Subcutaneous abdominal adipose tissue (tissue), 5 donors: ENCODE data around the gene YWHAB.
"Not testable (repeated sequence)": the region's sequence is repeated elsewhere in the genome, so short reads cannot be mapped to it uniquely, and the experiment has no call there.

Source experiments
- H3K27ac ChIP-seq: one replicate; pipeline ENCODE4 v1.7.0; 2013; ENCODE audit warnings: low read depth, mild to moderate bottlenecking, inconsistent platforms, low read length, moderate library complexity
- H3K27me3 ChIP-seq, 5 donors: one replicate each; pipeline ENCODE4 v1.7.0; 2013; ENCODE audit warnings: low read length in 5 of 5, inconsistent platforms in 1 of 5; ENCODE audit not compliant: control insufficient read depth in 5 of 5, insufficient read depth in 4 of 5
- H3K36me3 ChIP-seq, 5 donors: one replicate each; pipeline ENCODE4 v1.7.0; 2013; ENCODE audit warnings: low read length in 5 of 5; ENCODE audit not compliant: control insufficient read depth in 5 of 5, insufficient read depth in 5 of 5
- H3K4me1 ChIP-seq, 5 donors: one replicate each; pipeline ENCODE4 v1.7.0; 2013; ENCODE audit warnings: low read length in 5 of 5, mild to moderate bottlenecking in 3 of 5, moderate library complexity in 1 of 5; ENCODE audit not compliant: control insufficient read depth in 5 of 5, insufficient read depth in 5 of 5
- H3K4me3 ChIP-seq, 5 donors: one replicate each; pipeline ENCODE4 v1.7.0; 2013; ENCODE audit warnings: low read length in 5 of 5, low read depth in 1 of 5
- H3K9ac ChIP-seq, 5 donors: one replicate each; pipeline ENCODE4 v1.7.0; 2013; ENCODE audit warnings: low read length in 5 of 5, mild to moderate bottlenecking in 4 of 5, moderate library complexity in 3 of 5
- H3K9me3 ChIP-seq, 5 donors: one replicate each; pipeline ENCODE4 v1.7.0; 2013; ENCODE audit warnings: low read length in 5 of 5; ENCODE audit not compliant: control insufficient read depth in 5 of 5
- donor health status: healthy.
- donor health status: healthy.
- donor health status: healthy.
- donor health status: healthy.
- donor health status: healthy.

Gene YWHAB

GRCh38 chr20:44849703-44850102 lies 35.8 kb upstream of the YWHAB start:
- H3K9ac ChIP-seq, result no peak overlapping the region
- H3K4me1 ChIP-seq, result no peaks in the 10 kb centered on the region
- H3K27me3 ChIP-seq, result peaks cover 0 to 5% (median 4%) of the 10 kb centered on the region in 5 donors
- no peaks in the 10 kb centered on the region for H3K9me3 ChIP-seq
- H3K4me3 ChIP-seq, result no peak overlapping the region
- no peaks in the 10 kb centered on the region for H3K36me3 ChIP-seq
- no peak overlapping the region for H3K27ac ChIP-seq

GRCh38 chr20:44850272-44850671 lies 35.2 kb upstream of the YWHAB start:
- peaks cover 0 to 5% (median 4%) of the 10 kb centered on the region in 5 donors for H3K27me3 ChIP-seq
- H3K27ac ChIP-seq, result no peak overlapping the region
- H3K4me1 ChIP-seq, result no peaks in the 10 kb centered on the region
- no peaks in the 10 kb centered on the region for H3K9me3 ChIP-seq
- H3K9ac ChIP-seq, result no peak overlapping the region
- no peaks in the 10 kb centered on the region for H3K36me3 ChIP-seq
- no peak overlapping the region for H3K4me3 ChIP-seq

GRCh38 chr20:44850837-44851236 lies 34.7 kb upstream of the YWHAB start:
- peaks cover 0 to 5% (median 4%) of the 10 kb centered on the region in 5 donors for H3K27me3 ChIP-seq
- H3K4me1 ChIP-seq, result no peaks in the 10 kb centered on the region
- no peak overlapping the region for H3K4me3 ChIP-seq
- H3K36me3 ChIP-seq, result no peaks in the 10 kb centered on the region
- no peak overlapping the region for H3K27ac ChIP-seq
- no peak overlapping the region for H3K9ac ChIP-seq
- no peaks in the 10 kb centered on the region for H3K9me3 ChIP-seq

GRCh38 chr20:44851545-44851944 lies 34.0 kb upstream of the YWHAB start:
- Histone ChIP-seq H3K27ac (no peak overlapping the region), H3K4me3 (no peak overlapping the region), H3K36me3 (no peaks in the 10 kb centered on the region), H3K9ac (no peak overlapping the region), H3K4me1 (peaks cover 0 to 4% (median 0%) of the 10 kb centered on the region in 5 donors), H3K27me3 (peaks cover 0 to 5% (median 4%) of the 10 kb centered on the region in 5 donors), H3K9me3 (no peaks in the 10 kb centered on the region)

- Histone ChIP-seq H3K9me3 (no peaks in the 10 kb centered on the region), H3K4me3 (no peak overlapping the region), H3K9ac (no peak overlapping the region), H3K4me1 (peaks cover 0 to 4% (median 3%) of the 10 kb centered on the region in 5 donors), H3K36me3 (no peaks in the 10 kb centered on the region), H3K27me3 (no peaks in the 10 kb centered on the region), H3K27ac (no peak overlapping the region)
These were observed 29.1 kb upstream of the YWHAB start for GRCh38 chr20:44856442-44856841.

GRCh38 chr20:44856856-44857448 lies 28.6 kb upstream of the YWHAB start:
- Histone ChIP-seq H3K4me3 (no peak overlapping the region), H3K27me3 (no peaks in the 10 kb centered on the region), H3K36me3 (no peaks in the 10 kb centered on the region), H3K9ac (no peak overlapping the region), H3K9me3 (no peaks in the 10 kb centered on the region), H3K27ac (no peak overlapping the region), H3K4me1 (peaks cover 0 to 6% (median 4%) of the 10 kb centered on the region in 5 donors)

GRCh38 chr20:44858606-44859360 lies 26.7 kb upstream of the YWHAB start:
- H3K27me3 ChIP-seq, result no peaks in the 10 kb centered on the region
- no peaks in the 10 kb centered on the region for H3K9me3 ChIP-seq
- H3K4me3 ChIP-seq, result no peak overlapping the region
- H3K27ac ChIP-seq, result no peak overlapping the region
- H3K9ac ChIP-seq, result no peak overlapping the region
- H3K4me1 ChIP-seq, result peaks cover 0 to 12% (median 8%) of the 10 kb centered on the region in 5 donors
- no peaks in the 10 kb centered on the region for H3K36me3 ChIP-seq

- Histone ChIP-seq H3K4me1 (peaks cover 0 to 12% (median 8%) of the 10 kb centered on the region in 5 donors), H3K27me3 (no peaks in the 10 kb centered on the region), H3K36me3 (no peaks in the 10 kb centered on the region), H3K4me3 (no peak overlapping the region), H3K9me3 (no peaks in the 10 kb centered on the region), H3K9ac (no peak overlapping the region), H3K27ac (peak overlapping the region; percentile 37)
These were observed 23.9 kb upstream of the YWHAB start for GRCh38 chr20:44861531-44862006.

GRCh38 chr20:44862286-44862685 lies 23.2 kb upstream of the YWHAB start:
- Histone ChIP-seq H3K36me3 (no peaks in the 10 kb centered on the region), H3K9ac (no peak overlapping the region), H3K27ac (peak overlapping the region; percentile 37), H3K9me3 (no peaks in the 10 kb centered on the region), H3K4me3 (no peak overlapping the region), H3K27me3 (no peaks in the 10 kb centered on the region), H3K4me1 (peaks cover 0 to 12% (median 8%) of the 10 kb centered on the region in 5 donors)

GRCh38 chr20:44863365-44864084 lies 22.0 kb upstream of the YWHAB start:
- H3K27ac ChIP-seq, H3K4me3 ChIP-seq, H3K36me3 ChIP-seq, H3K27me3 ChIP-seq, H3K9ac ChIP-seq, H3K9me3 ChIP-seq: not testable (repeated sequence)
- H3K4me1 ChIP-seq, result peaks cover 0 to 12% (median 8%) of the 10 kb centered on the region in 5 donors
